ENCODE data around the gene PRUNE2.

GRCh38 chr9:76793784-76794431 lies 112.0 kb downstream of the PRUNE2 start:
- TF ChIP-seq CTCF (IDR thresholded peaks at IDR 0.05; ENCODE audit: low read depth, low read length, poor library complexity, severe bottlenecking): no peak
- TF ChIP-seq EZH2phosphoT487 (IDR thresholded peaks at IDR 0.05; ENCODE audit: borderline replicate concordance, low read length): no peak
